Testis (tissue), 3 donors: ENCODE measurements around the gene PRUNE2. TPM values are rescaled to one million over a fixed set of nuclear protein-coding genes. Genes with fewer than 3 reads are reported as not detected.

Source experiments
- DNase-seq: peaks from one replicate; pipeline ENCODE4 v3.0.0-alpha.2; 2019
- H3K27ac ChIP-seq, 2 donors: fragments of 200-600 bp; sonication (generic); one replicate each; pipeline ENCODE4 v1.5.1; 2019
- H3K27me3 ChIP-seq: fragments of 200-600 bp; sonication (generic); one replicate; pipeline ENCODE4 v1.5.1; 2019
- H3K36me3 ChIP-seq: fragments of 200-600 bp; sonication (generic); one replicate; pipeline ENCODE4 v1.5.1; 2017; ENCODE audit warnings: low read depth; ENCODE audit errors: missing control alignments
- H3K4me1 ChIP-seq: fragments of 200-600 bp; sonication (generic); one replicate; pipeline ENCODE4 v1.5.1; 2019
- H3K4me3 ChIP-seq, 2 donors: fragments of 200-600 bp; sonication (generic); one replicate each; pipeline ENCODE4 v1.5.1; 2017 to 2019
- H3K9me3 ChIP-seq: fragments of 200-600 bp; sonication (generic); one replicate; pipeline ENCODE4 v1.5.1; 2017
- CTCF ChIP-seq, 3 experiments: fragments of 450-650 bp in 2 of 3; fragments of 200-600 bp in 1 of 3; sonication (generic) in 1 of 3; IDR thresholded peaks; one replicate each; pipeline ENCODE4 v1.5.1; 2016 to 2019; ENCODE audit warnings: antibody characterized with exemption in 3 of 3, mild to moderate bottlenecking in 2 of 3, moderate library complexity in 1 of 3
- POLR2A ChIP-seq: fragments of 450-650 bp; IDR thresholded peaks from one replicate; pipeline ENCODE4 v1.6.1; 2017; ENCODE audit warnings: antibody characterized with exemption, mild to moderate bottlenecking, moderate library complexity
- WGBS, 2 donors: methylation state at CpG; one replicate each; pipeline ENCODE4 v1.1.5; 2018; 5-methylcytosine and 5-hydroxymethylcytosine counted together
- intact Hi-C: fragments of 100-400 bp; cut with DNase I; formaldehyde crosslinking; loops from one replicate; pipeline ENCODE4 v1.15.1; 2023; ENCODE audit warnings: low total_unique reads
- polyA plus RNA-seq: library from polyadenylated mRNA; stranded (reverse); fragments of 350-450 nt; fragmentation: Illumina TruSeq; extraction: RNeasy Lipid Tissue Mini Kit (QIAGEN cat#74804); gene quantifications from one replicate; pipeline ENCODE4 v1.2.3, GENCODE V29; 2014; ENCODE audit warnings: low read depth, low replicate concordance; ENCODE audit not compliant: insufficient read depth
- total RNA-seq, 2 donors: library from RNA; depleted of rRNA; stranded (reverse); fragments of >200 nt; gene quantifications; one replicate each; pipeline ENCODE4 v1.2.3, GENCODE V29; 2016

Gene PRUNE2
- total and polyA plus RNA-seq, 3 donors from 2014 or later = 15.8 to 19.3 (median 17.2) TPM

GRCh38 chr9:76856016-76856415, 49.9 kb downstream of the PRUNE2 start:
- no peak overlapping the region for H3K4me3 ChIP-seq
- 92 to 95% methylated on average over 3 of the region's 3 CpGs for WGBS, 2 donors
- intact Hi-C loops = no loop called here
- no peaks in the 10 kb centered on the region for H3K36me3 ChIP-seq
- H3K27ac ChIP-seq = no peak overlapping the region
- no peaks in the 10 kb centered on the region for H3K27me3 ChIP-seq
- no peaks in the 10 kb centered on the region for H3K9me3 ChIP-seq
- no peaks in the 10 kb centered on the region for H3K4me1 ChIP-seq
- TF ChIP-seq POLR2A (no peak), CTCF (IDR thresholded peaks at IDR 0.05) (no peak)
- DNase-seq = no peak

GRCh38 chr9:76855015-76855414, 50.9 kb downstream of the PRUNE2 start:
- H3K9me3 ChIP-seq = no peaks in the 10 kb centered on the region
- no peaks in the 10 kb centered on the region for H3K27me3 ChIP-seq
- H3K4me3 ChIP-seq = no peak overlapping the region
- no peak overlapping the region for H3K27ac ChIP-seq
- no peak for TF ChIP-seq CTCF (IDR thresholded peaks at IDR 0.05)
- TF ChIP-seq POLR2A = no peak
- no peak for DNase-seq
- intact Hi-C loops = no loop called here
- no peaks in the 10 kb centered on the region for H3K36me3 ChIP-seq
- 86 to 91% methylated on average over 1 of the region's 1 CpG for WGBS, 2 donors
- no peaks in the 10 kb centered on the region for H3K4me1 ChIP-seq

GRCh38 chr9:76852026-76852425, 53.9 kb downstream of the PRUNE2 start:
- Histone ChIP-seq H3K27me3 (no peaks in the 10 kb centered on the region), H3K9me3 (no peaks in the 10 kb centered on the region), H3K36me3 (no peaks in the 10 kb centered on the region), H3K4me3 (no peak overlapping the region), H3K4me1 (no peaks in the 10 kb centered on the region), H3K27ac (no peak overlapping the region)
- no peak for TF ChIP-seq POLR2A
- TF ChIP-seq CTCF (IDR thresholded peaks at IDR 0.05) = no peak
- WGBS, 2 donors = 96 to 98% methylated on average over 2 of the region's 2 CpGs
- intact Hi-C loops = no loop called here
- no peak for DNase-seq

GRCh38 chr9:76846297-76846696, 59.6 kb downstream of the PRUNE2 start:
- Histone ChIP-seq H3K4me3 (no peak overlapping the region), H3K4me1 (no peaks in the 10 kb centered on the region), H3K36me3 (no peaks in the 10 kb centered on the region), H3K27me3 (no peaks in the 10 kb centered on the region), H3K27ac (no peak overlapping the region), H3K9me3 (no peaks in the 10 kb centered on the region)
- 92 to 93% methylated on average over 9 of the region's 9 CpGs for WGBS, 2 donors
- no peak for DNase-seq
- TF ChIP-seq CTCF (IDR thresholded peaks at IDR 0.05) = no peak
- no peak for TF ChIP-seq POLR2A
- intact Hi-C loops = no loop called here

- WGBS, 2 donors = 86 to 88% methylated on average over 4 of the region's 4 CpGs
- no peak for DNase-seq
- no peak for TF ChIP-seq POLR2A
- TF ChIP-seq CTCF (IDR thresholded peaks at IDR 0.05) = no peak
- Histone ChIP-seq H3K9me3 (no peaks in the 10 kb centered on the region), H3K4me1 (no peaks in the 10 kb centered on the region), H3K4me3 (no peak overlapping the region), H3K27ac (no peak overlapping the region), H3K27me3 (no peaks in the 10 kb centered on the region), H3K36me3 (no peaks in the 10 kb centered on the region)
- intact Hi-C loops = no loop called here
Observed at GRCh38 chr9:76845254-76845653, 60.7 kb downstream of the PRUNE2 start.
